ENCODE results near the gene HOXC4.
A peak's percentile ranks its signal among the peaks of the same experiment; 100 is the strongest.

GRCh38 chr12:54082397-54082892 is 28.8 kb downstream of the HOXC4 start:
- TF ChIP-seq, protein P1, sequence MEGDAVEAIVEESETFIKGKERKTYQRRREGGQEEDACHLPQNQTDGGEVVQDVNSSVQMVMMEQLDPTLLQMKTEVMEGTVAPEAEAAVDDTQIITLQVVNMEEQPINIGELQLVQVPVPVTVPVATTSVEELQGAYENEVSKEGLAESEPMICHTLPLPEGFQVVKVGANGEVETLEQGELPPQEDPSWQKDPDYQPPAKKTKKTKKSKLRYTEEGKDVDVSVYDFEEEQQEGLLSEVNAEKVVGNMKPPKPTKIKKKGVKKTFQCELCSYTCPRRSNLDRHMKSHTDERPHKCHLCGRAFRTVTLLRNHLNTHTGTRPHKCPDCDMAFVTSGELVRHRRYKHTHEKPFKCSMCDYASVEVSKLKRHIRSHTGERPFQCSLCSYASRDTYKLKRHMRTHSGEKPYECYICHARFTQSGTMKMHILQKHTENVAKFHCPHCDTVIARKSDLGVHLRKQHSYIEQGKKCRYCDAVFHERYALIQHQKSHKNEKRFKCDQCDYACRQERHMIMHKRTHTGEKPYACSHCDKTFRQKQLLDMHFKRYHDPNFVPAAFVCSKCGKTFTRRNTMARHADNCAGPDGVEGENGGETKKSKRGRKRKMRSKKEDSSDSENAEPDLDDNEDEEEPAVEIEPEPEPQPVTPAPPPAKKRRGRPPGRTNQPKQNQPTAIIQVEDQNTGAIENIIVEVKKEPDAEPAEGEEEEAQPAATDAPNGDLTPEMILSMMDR (IDR thresholded peaks at IDR 0.05 in 8 of 11, conservative IDR thresholded peaks at IDR 0.05 in 3 of 11): no peak
- TF ChIP-seq POLR2AphosphoS5 (IDR thresholded peaks at IDR 0.05): peak in 2 of 3 donors; percentile 26 to 48

Data from spleen (tissue), 7 donors.